ENCODE results near the gene DCLRE1C. TPM values are rescaled to one million over a fixed set of nuclear protein-coding genes. Genes with fewer than 3 reads are reported as not detected.

The DCLRE1C gene
- total RNA-seq, 1 donor from 2014 or later, result 15.0 TPM

DNA sequence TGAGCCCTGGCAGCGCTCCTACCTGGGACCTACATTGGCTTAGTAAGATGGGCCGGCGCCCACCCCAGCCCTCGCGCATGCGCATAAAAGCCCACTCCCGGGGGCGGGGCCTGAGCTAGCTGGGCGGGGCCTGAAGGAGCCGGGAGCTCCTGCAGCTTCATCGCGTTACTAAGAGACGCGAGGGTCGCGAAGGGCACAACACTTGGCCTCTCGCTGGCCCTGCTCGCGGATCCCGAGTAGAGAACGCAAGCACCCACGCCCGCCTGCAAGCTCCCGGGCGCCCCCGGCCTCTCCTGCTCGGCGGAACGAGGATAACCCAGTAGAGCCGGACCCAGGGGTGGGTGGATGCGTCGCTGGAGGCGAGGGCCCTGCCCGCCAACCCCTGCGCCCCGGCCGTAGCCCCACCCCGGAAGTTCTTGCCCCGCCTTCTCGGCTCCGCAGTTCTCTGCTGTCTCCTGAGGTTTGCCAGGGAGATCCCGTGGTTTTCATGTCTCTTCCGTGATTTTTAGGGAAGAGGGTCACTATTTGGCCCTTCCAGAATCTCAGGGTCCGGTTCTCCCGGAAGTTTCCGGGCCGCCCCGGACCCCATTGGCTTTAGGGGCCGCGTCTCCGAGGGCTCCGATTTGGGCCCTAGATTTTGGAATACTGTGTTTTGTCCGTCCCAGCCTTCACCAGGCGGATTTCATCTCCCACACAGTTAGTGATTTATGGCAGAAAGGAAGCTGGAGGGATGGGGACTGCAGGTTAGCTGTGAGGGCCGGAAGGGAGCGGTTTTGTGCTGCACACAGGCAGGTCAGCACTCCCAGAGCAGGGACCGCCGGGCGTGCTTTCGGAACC is 5.5 kb upstream of the DCLRE1C start, which contains the start of gene MEIG1:
MEIG1 (plus strand) TSS at position 168 of the 837 bp plus-strand sequence. CDS start 7,081 bp downstream, outside the sequence.
- Mint-ChIP-seq H3K36me3 (no peaks in the 10 kb centered on the region), H3K4me1 (ENCODE audit: unreplicated experiment) (peaks cover 6% of the 10 kb centered on the region), H3K27me3 (no peaks in the 10 kb centered on the region), H3K4me3 (peak within 1 kb of the TSS; percentile 95), H3K27ac (peak within 1 kb of the TSS; percentile 99), H3K9me3 (no peaks in the 10 kb centered on the region)
- TF ChIP-seq, protein P1, sequence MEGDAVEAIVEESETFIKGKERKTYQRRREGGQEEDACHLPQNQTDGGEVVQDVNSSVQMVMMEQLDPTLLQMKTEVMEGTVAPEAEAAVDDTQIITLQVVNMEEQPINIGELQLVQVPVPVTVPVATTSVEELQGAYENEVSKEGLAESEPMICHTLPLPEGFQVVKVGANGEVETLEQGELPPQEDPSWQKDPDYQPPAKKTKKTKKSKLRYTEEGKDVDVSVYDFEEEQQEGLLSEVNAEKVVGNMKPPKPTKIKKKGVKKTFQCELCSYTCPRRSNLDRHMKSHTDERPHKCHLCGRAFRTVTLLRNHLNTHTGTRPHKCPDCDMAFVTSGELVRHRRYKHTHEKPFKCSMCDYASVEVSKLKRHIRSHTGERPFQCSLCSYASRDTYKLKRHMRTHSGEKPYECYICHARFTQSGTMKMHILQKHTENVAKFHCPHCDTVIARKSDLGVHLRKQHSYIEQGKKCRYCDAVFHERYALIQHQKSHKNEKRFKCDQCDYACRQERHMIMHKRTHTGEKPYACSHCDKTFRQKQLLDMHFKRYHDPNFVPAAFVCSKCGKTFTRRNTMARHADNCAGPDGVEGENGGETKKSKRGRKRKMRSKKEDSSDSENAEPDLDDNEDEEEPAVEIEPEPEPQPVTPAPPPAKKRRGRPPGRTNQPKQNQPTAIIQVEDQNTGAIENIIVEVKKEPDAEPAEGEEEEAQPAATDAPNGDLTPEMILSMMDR (conservative IDR thresholded peaks at IDR 0.05), result no peak
- DNase-seq (ENCODE audit: extremely low spot score, unreplicated experiment), result peak; percentile 98

DNA sequence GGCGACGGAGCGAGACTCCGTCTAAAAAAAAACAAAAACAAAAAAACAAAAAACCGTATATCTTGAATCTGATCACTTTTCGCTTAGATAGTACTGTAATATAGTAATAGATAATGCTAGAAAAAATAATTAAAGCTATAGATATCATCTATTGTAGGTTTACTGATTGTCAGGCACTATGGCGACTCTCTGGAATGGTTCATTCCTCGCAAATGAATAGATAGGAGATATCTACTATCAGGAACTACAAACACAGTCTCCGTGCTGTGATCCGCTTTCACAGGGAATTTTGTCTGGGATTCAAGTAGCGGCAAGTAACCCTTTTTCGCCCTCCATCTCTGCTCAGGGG is 5.0 kb upstream of the DCLRE1C start:
- H3K4me1 Mint-ChIP-seq (ENCODE audit: unreplicated experiment), result peaks cover 8% of the 10 kb centered on the region
- no peaks in the 10 kb centered on the region for H3K9me3 Mint-ChIP-seq
- peak overlapping the region; percentile 99 for H3K27ac Mint-ChIP-seq
- H3K36me3 Mint-ChIP-seq, result no peaks in the 10 kb centered on the region
- no peaks in the 10 kb centered on the region for H3K27me3 Mint-ChIP-seq
- no peak for DNase-seq (ENCODE audit: extremely low spot score, unreplicated experiment)
- TF ChIP-seq, protein P1 (conservative IDR thresholded peaks at IDR 0.05), result no peak
- H3K4me3 Mint-ChIP-seq, result peak overlapping the region; percentile 95

DNA sequence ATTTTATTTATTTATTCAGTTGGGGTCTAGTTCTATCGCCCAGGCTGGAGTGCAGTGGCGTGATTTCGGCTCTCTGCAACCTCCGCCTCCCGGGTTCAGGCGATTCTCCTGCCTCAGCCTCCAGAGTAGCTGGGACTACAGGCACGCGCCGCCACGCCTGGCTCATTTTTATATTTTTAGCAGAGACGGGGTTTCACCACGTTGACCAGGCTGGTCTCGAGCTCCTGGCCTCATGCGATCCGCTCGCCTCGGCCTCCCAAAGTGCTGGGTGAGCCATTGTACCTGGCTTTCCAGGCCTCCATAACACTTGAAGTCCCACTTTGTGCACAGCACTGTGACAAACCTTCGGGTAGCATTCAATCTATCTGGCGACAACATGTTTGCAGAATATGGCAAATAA is 1.0 kb upstream of the DCLRE1C start:
- peak overlapping the region; percentile 89 for H3K4me3 Mint-ChIP-seq
- TF ChIP-seq, protein P1 (conservative IDR thresholded peaks at IDR 0.05), result no peak
- DNase-seq (ENCODE audit: extremely low spot score, unreplicated experiment), result no peak
- peak overlapping the region; percentile 93 for H3K27ac Mint-ChIP-seq
- H3K4me1 Mint-ChIP-seq (ENCODE audit: unreplicated experiment), result peaks cover 22% of the 10 kb centered on the region
- H3K27me3 Mint-ChIP-seq, result no peaks in the 10 kb centered on the region
- H3K36me3 Mint-ChIP-seq, result peaks cover 3% of the 10 kb centered on the region
- H3K9me3 Mint-ChIP-seq, result no peaks in the 10 kb centered on the region

- Mint-ChIP-seq H3K27me3 (no peaks in the 10 kb centered on the region), H3K27ac (peak overlapping the region; percentile 93), H3K36me3 (peaks cover 3% of the 10 kb centered on the region), H3K4me1 (ENCODE audit: unreplicated experiment) (peaks cover 19% of the 10 kb centered on the region), H3K9me3 (no peaks in the 10 kb centered on the region), H3K4me3 (peak overlapping the region; percentile 89)
- TF ChIP-seq, protein P1 (conservative IDR thresholded peaks at IDR 0.05), result no peak
- no peak for DNase-seq (ENCODE audit: extremely low spot score, unreplicated experiment)
Observed at GRCh38 chr10:14953424-14954000, 384 bp downstream of the DCLRE1C start.

DNA sequence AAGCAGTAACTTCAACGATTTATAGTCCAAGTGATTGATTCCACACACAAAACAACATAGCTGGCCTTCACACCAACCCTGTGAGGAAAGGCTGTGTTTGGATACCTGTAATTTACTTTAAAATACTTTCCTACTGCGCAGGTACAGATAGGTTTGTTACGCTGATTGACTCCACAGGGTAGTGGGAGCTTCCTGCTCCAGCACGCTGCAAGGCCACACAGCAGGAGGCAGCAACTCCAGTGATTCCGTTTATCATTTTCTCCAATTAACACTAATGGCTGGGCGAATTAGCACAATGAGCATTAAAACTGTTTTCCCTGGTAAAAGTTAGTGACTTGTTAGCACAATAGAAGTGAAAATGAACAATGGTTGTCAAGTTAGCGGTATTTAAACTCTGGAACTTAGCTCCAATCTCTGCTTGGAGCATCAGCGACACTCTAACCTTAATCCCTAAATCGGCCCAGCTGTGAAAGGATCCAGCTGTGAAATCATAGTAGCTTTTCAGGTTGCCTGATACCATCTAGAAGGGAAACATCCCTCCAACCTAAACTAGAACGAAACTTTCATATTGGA is 959 bp downstream of the DCLRE1C start:
- Mint-ChIP-seq H3K4me3 (peak overlapping the region; percentile 89), H3K9me3 (no peaks in the 10 kb centered on the region), H3K36me3 (peaks cover 3% of the 10 kb centered on the region), H3K27ac (peak overlapping the region; percentile 93), H3K4me1 (ENCODE audit: unreplicated experiment) (peaks cover 19% of the 10 kb centered on the region), H3K27me3 (no peaks in the 10 kb centered on the region)
- DNase-seq (ENCODE audit: extremely low spot score, unreplicated experiment), result no peak
- TF ChIP-seq, protein P1 (conservative IDR thresholded peaks at IDR 0.05), result no peak

Measured in type B pancreatic cell (in vitro differentiated cells).